Nephron (organoid): ENCODE measurements around the gene PDHB.

Source experiments
- H3K27ac Mint-ChIP-seq, 3 experiments: 2 replicates each; pipeline ENCODE4 v1.8.0; 2020; ENCODE audit warnings: mixed read lengths in 3 of 3, mild to moderate bottlenecking in 2 of 3, moderate library complexity in 1 of 3
- H3K27me3 Mint-ChIP-seq: 2 replicates; pipeline ENCODE4 v1.8.0; 2021; ENCODE audit warnings: low read depth, mild to moderate bottlenecking, moderate library complexity, mixed read lengths
- H3K36me3 Mint-ChIP-seq: 2 replicates; pipeline ENCODE4 v1.8.0; 2020; ENCODE audit warnings: low read depth, mixed read lengths
- H3K4me1 Mint-ChIP-seq: 2 replicates; pipeline ENCODE4 v1.8.0; 2020; ENCODE audit warnings: mixed read lengths
- H3K4me3 Mint-ChIP-seq, 3 experiments: 2 replicates each; pipeline ENCODE4 v1.8.0; 2020; ENCODE audit warnings: mild to moderate bottlenecking in 3 of 3, mixed read lengths in 3 of 3, moderate library complexity in 2 of 3
- H3K9me3 Mint-ChIP-seq: 2 replicates; pipeline ENCODE4 v1.8.0; 2020; ENCODE audit warnings: mixed read lengths
- CTCF ChIP-seq, 3 experiments: fragments of 200-600 bp; sonication (generic); IDR thresholded peaks; one replicate each; pipeline ENCODE4 v1.5.0; 2021; ENCODE audit warnings: antibody characterized with exemption in 3 of 3; ENCODE audit not compliant: unreplicated experiment in 3 of 3

The PDHB gene

GRCh38 chr3:58433400-58434167 lies at the start of gene PDHB:
Gene PDHB, minus strand, starts transcription at chr3:58433832. Its CDS starts 23 bp downstream, at chr3:58433809.
- H3K4me3 Mint-ChIP-seq = peak within 1 kb of the TSS; percentile 87 to 98 (median 91)
- no peaks in the 10 kb centered on the region for H3K9me3 Mint-ChIP-seq
- no peaks in the 10 kb centered on the region for H3K27me3 Mint-ChIP-seq
- H3K4me1 Mint-ChIP-seq = peaks cover 37% of the 10 kb centered on the region
- peak within 1 kb of the TSS; percentile 47 to 93 (median 93) for H3K27ac Mint-ChIP-seq
- TF ChIP-seq CTCF (IDR thresholded peaks at IDR 0.05; ENCODE audit: unreplicated experiment in 3 of 3) = no peak
- peaks cover 28% of the 10 kb centered on the region for H3K36me3 Mint-ChIP-seq

- Mint-ChIP-seq H3K36me3 (no peaks in the 10 kb centered on the region), H3K27ac (no peak overlapping the region), H3K4me3 (no peak overlapping the region), H3K27me3 (peaks cover 18% of the 10 kb centered on the region), H3K9me3 (peaks cover 11% of the 10 kb centered on the region), H3K4me1 (peaks cover 28% of the 10 kb centered on the region)
- no peak for TF ChIP-seq CTCF (IDR thresholded peaks at IDR 0.05; ENCODE audit: unreplicated experiment in 3 of 3)
Measured at GRCh38 chr3:58482917-58483636, 49.4 kb upstream of the PDHB start.

GRCh38 chr3:58480309-58480708 lies 46.7 kb upstream of the PDHB start:
- no peak overlapping the region for H3K4me3 Mint-ChIP-seq
- H3K27ac Mint-ChIP-seq = no peak overlapping the region
- H3K9me3 Mint-ChIP-seq = peaks cover 11% of the 10 kb centered on the region
- peaks cover 18% of the 10 kb centered on the region for H3K4me1 Mint-ChIP-seq
- no peak for TF ChIP-seq CTCF (IDR thresholded peaks at IDR 0.05; ENCODE audit: unreplicated experiment in 3 of 3)
- peaks cover 7% of the 10 kb centered on the region for H3K27me3 Mint-ChIP-seq
- H3K36me3 Mint-ChIP-seq = peaks cover 3% of the 10 kb centered on the region

DNA sequence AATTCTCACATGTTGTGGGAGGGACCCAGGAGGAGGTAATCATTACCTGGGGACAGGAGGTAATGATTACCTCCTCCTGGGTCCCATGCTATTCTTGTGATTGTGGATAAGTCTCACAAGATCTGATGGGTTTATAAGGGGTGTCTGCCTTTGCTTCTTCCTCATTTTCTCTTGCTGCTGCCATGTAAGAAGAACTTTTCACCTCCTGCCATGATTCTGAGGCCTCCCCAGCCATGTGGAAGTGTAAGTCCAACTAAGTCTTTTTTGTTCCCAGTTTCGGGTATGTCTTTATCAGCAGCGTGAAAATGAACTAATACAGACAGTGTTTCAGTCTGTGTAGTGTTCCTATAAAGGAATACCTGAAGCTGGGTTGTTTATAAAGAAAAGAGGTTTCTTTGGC lies 45.1 kb upstream of the PDHB start:
- no peak overlapping the region for H3K4me3 Mint-ChIP-seq
- H3K27ac Mint-ChIP-seq = no peak overlapping the region
- H3K4me1 Mint-ChIP-seq = peaks cover 10% of the 10 kb centered on the region
- H3K27me3 Mint-ChIP-seq = peaks cover 3% of the 10 kb centered on the region
- no peak for TF ChIP-seq CTCF (IDR thresholded peaks at IDR 0.05; ENCODE audit: unreplicated experiment in 3 of 3)
- H3K36me3 Mint-ChIP-seq = peaks cover 3% of the 10 kb centered on the region
- peaks cover 11% of the 10 kb centered on the region for H3K9me3 Mint-ChIP-seq

- no peak for TF ChIP-seq CTCF (IDR thresholded peaks at IDR 0.05; ENCODE audit: unreplicated experiment in 3 of 3)
- Mint-ChIP-seq H3K4me1 (peaks cover 32% of the 10 kb centered on the region), H3K4me3 (no peak overlapping the region), H3K9me3 (peaks cover 4% of the 10 kb centered on the region), H3K27me3 (peaks cover 6% of the 10 kb centered on the region), H3K27ac (peak overlapping the region in 2 of 3 experiments; percentile 0 to 3), H3K36me3 (peaks cover 3% of the 10 kb centered on the region)
Measured at GRCh38 chr3:58474967-58475578, 41.4 kb upstream of the PDHB start.
